Mesendoderm (in vitro differentiated cells): ENCODE measurements around the gene DNAJB8.

ENCODE experiments used
- DNase-seq: peaks from one replicate; pipeline ENCODE4 v3.0.0; 2013
- H2AK5ac ChIP-seq: 2 replicates; pipeline ENCODE4 v1.6.1; 2013; ENCODE audit warnings: low read length, inconsistent platforms
- H2BK120ac ChIP-seq: 2 replicates; pipeline ENCODE4 v1.6.1; 2013; ENCODE audit warnings: low read depth, mild to moderate bottlenecking, low read length, moderate library complexity, mixed read lengths
- H2BK15ac ChIP-seq: replicated peaks from 2 replicates; pipeline ENCODE4 v1.6.1; 2013; ENCODE audit warnings: low read depth, mild to moderate bottlenecking, moderate library complexity
- H2BK5ac ChIP-seq: 2 replicates; pipeline ENCODE4 v1.6.1; 2013; ENCODE audit warnings: low read length, inconsistent platforms
- H3K18ac ChIP-seq: 2 replicates; pipeline ENCODE4 v1.6.1; 2013; ENCODE audit warnings: mild to moderate bottlenecking, low read length, mixed read lengths
- H3K23ac ChIP-seq: one replicate; pipeline ENCODE4 v1.6.1; 2013; ENCODE audit warnings: low read length
- H3K27ac ChIP-seq: 2 replicates; pipeline ENCODE4 v1.5.1; 2013; ENCODE audit warnings: low read depth, mild to moderate bottlenecking, inconsistent platforms, low read length, moderate library complexity
- H3K27me3 ChIP-seq: 2 replicates; pipeline ENCODE4 v1.6.1; 2013; ENCODE audit warnings: low read length, control low read depth, mild to moderate bottlenecking, inconsistent platforms; ENCODE audit not compliant: insufficient read depth, poor library complexity
- H3K36me3 ChIP-seq: 2 replicates; pipeline ENCODE4 v1.6.1; 2013; ENCODE audit warnings: low read length, inconsistent platforms; ENCODE audit not compliant: control insufficient read depth, insufficient read depth
- H3K4ac ChIP-seq: one replicate; pipeline ENCODE4 v1.6.1; 2013; ENCODE audit warnings: low read depth, mild to moderate bottlenecking, low read length, moderate library complexity
- H3K4me1 ChIP-seq: 2 replicates; pipeline ENCODE4 v1.6.1; 2013; ENCODE audit warnings: low read depth, low read length, inconsistent platforms; ENCODE audit not compliant: control insufficient read depth
- H3K4me2 ChIP-seq: 2 replicates; pipeline ENCODE4 v1.6.1; 2013; ENCODE audit warnings: low read length
- H3K4me3 ChIP-seq: 2 replicates; pipeline ENCODE4 v1.5.1; 2013; ENCODE audit warnings: mild to moderate bottlenecking, low read length
- H3K56ac ChIP-seq: one replicate; pipeline ENCODE4 v1.6.1; 2013; ENCODE audit warnings: low read length
- H3K79me1 ChIP-seq: 2 replicates; pipeline ENCODE4 v1.6.1; 2013; ENCODE audit warnings: low read length, inconsistent platforms
- H3K79me2 ChIP-seq: 2 replicates; pipeline ENCODE4 v1.6.1; 2013; ENCODE audit warnings: mild to moderate bottlenecking, low read length; ENCODE audit not compliant: control insufficient read depth, insufficient read depth
- H3K9ac ChIP-seq: 2 replicates; pipeline ENCODE4 v1.6.1; 2013; ENCODE audit warnings: low read length, inconsistent platforms
- H4K5ac ChIP-seq: one replicate; pipeline ENCODE4 v1.6.1; 2013; ENCODE audit warnings: low read length
- H4K8ac ChIP-seq: one replicate; pipeline ENCODE4 v1.6.1; 2013; ENCODE audit warnings: low read depth, mild to moderate bottlenecking, control low read depth, low read length, moderate library complexity
- WGBS: extraction: QIAGEN DNeasy Blood & Tissue Kit; methylation state at CpG from one replicate; pipeline ENCODE4 v1.1.7; 2013; ENCODE audit warnings: low lambda C conversion rate, missing lambda C conversion rate; ENCODE audit not compliant: insufficient coverage; ENCODE audit errors: extremely low coverage; 5-methylcytosine and 5-hydroxymethylcytosine counted together

The DNAJB8 gene

GRCh38 chr3:128459461-128459820, 7.2 kb downstream of the DNAJB8 start:
- H3K18ac ChIP-seq, result no peak overlapping the region
- H3K4me2 ChIP-seq, result no peak overlapping the region
- H2BK15ac ChIP-seq, result no peak overlapping the region
- no peak overlapping the region for H3K27ac ChIP-seq
- H3K23ac ChIP-seq, result no peak overlapping the region
- no peaks in the 10 kb centered on the region for H3K79me2 ChIP-seq
- H3K56ac ChIP-seq, result no peak overlapping the region
- no peak for DNase-seq
- no peaks in the 10 kb centered on the region for H3K36me3 ChIP-seq
- H3K27me3 ChIP-seq, result no peaks in the 10 kb centered on the region
- no peak overlapping the region for H2BK5ac ChIP-seq
- no peak overlapping the region for H3K4ac ChIP-seq
- H3K9ac ChIP-seq, result no peak overlapping the region
- H4K8ac ChIP-seq, result no peak overlapping the region
- H2AK5ac ChIP-seq, result no peak overlapping the region
- no peak overlapping the region for H2BK120ac ChIP-seq
- H3K79me1 ChIP-seq, result no peaks in the 10 kb centered on the region
- H4K5ac ChIP-seq, result no peak overlapping the region
- H3K4me3 ChIP-seq, result no peak overlapping the region
- peaks cover 10% of the 10 kb centered on the region for H3K4me1 ChIP-seq
- no CpG with 5 or more reads among the region's 9 CpGs for WGBS

DNA sequence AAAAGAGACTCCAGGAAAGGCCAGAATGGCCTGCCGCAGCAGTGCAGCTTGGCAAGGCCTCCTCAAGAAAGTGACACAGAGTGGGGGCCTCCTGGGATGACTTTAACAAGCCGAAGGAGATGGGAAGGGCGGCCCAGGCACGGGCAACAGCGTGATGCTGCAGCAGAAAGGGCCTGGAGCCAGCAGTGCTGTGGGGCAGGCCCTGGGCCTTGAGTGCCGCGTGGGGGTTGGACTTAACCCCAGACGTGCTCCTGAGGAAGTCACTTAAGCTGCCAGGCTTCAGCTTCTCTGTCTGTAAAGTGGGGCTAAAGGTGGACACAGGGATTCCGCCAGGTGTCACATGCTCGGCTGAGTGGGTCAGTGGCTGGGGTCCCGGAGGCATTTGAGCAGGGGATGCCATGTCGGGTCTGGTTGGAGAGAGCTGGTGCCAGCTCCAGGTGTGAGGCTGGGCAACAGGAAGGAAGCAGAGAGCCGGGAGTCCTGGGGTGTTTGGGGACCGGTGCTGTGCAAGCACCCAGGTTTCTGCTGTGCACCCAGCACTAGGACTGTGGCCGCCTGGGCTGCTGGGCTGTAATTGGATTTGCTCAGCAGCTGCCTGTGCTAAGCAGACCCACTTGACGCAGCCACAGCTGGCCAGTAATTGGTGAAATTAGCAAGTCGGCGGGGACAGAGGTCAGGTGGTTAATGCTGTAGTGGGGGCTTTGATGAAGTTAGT, 7.8 kb downstream of the DNAJB8 start:
- H3K27ac ChIP-seq, result no peak overlapping the region
- peaks cover 10% of the 10 kb centered on the region for H3K4me1 ChIP-seq
- no peak overlapping the region for H3K4me2 ChIP-seq
- no peak overlapping the region for H2BK15ac ChIP-seq
- no peaks in the 10 kb centered on the region for H3K79me2 ChIP-seq
- H2BK120ac ChIP-seq, result no peak overlapping the region
- no peak overlapping the region for H2AK5ac ChIP-seq
- no peak overlapping the region for H4K5ac ChIP-seq
- WGBS, result no CpG with 5 or more reads among the region's 18 CpGs
- no peak for DNase-seq
- no peak overlapping the region for H3K4ac ChIP-seq
- no peaks in the 10 kb centered on the region for H3K79me1 ChIP-seq
- no peak overlapping the region for H4K8ac ChIP-seq
- H3K27me3 ChIP-seq, result no peaks in the 10 kb centered on the region
- H3K18ac ChIP-seq, result no peak overlapping the region
- H2BK5ac ChIP-seq, result no peak overlapping the region
- peak overlapping the region; percentile 45 for H3K56ac ChIP-seq
- no peak overlapping the region for H3K4me3 ChIP-seq
- no peak overlapping the region for H3K9ac ChIP-seq
- no peak overlapping the region for H3K23ac ChIP-seq
- H3K36me3 ChIP-seq, result no peaks in the 10 kb centered on the region

- WGBS, result no CpG with 5 or more reads among the region's 12 CpGs
- H3K27ac ChIP-seq, result no peak overlapping the region
- peak overlapping the region; percentile 43 for H3K56ac ChIP-seq
- H4K5ac ChIP-seq, result no peak overlapping the region
- no peak overlapping the region for H4K8ac ChIP-seq
- H3K9ac ChIP-seq, result no peak overlapping the region
- H3K27me3 ChIP-seq, result no peaks in the 10 kb centered on the region
- H3K4me3 ChIP-seq, result no peak overlapping the region
- no peak overlapping the region for H3K23ac ChIP-seq
- H3K4me2 ChIP-seq, result no peak overlapping the region
- H3K79me1 ChIP-seq, result no peaks in the 10 kb centered on the region
- H2AK5ac ChIP-seq, result no peak overlapping the region
- H3K36me3 ChIP-seq, result no peaks in the 10 kb centered on the region
- H2BK15ac ChIP-seq, result no peak overlapping the region
- H3K4ac ChIP-seq, result no peak overlapping the region
- peaks cover 10% of the 10 kb centered on the region for H3K4me1 ChIP-seq
- no peak overlapping the region for H2BK120ac ChIP-seq
- H2BK5ac ChIP-seq, result no peak overlapping the region
- no peaks in the 10 kb centered on the region for H3K79me2 ChIP-seq
- no peak overlapping the region for H3K18ac ChIP-seq
- no peak for DNase-seq
Observed at GRCh38 chr3:128457937-128458336, 8.8 kb downstream of the DNAJB8 start.

DNA sequence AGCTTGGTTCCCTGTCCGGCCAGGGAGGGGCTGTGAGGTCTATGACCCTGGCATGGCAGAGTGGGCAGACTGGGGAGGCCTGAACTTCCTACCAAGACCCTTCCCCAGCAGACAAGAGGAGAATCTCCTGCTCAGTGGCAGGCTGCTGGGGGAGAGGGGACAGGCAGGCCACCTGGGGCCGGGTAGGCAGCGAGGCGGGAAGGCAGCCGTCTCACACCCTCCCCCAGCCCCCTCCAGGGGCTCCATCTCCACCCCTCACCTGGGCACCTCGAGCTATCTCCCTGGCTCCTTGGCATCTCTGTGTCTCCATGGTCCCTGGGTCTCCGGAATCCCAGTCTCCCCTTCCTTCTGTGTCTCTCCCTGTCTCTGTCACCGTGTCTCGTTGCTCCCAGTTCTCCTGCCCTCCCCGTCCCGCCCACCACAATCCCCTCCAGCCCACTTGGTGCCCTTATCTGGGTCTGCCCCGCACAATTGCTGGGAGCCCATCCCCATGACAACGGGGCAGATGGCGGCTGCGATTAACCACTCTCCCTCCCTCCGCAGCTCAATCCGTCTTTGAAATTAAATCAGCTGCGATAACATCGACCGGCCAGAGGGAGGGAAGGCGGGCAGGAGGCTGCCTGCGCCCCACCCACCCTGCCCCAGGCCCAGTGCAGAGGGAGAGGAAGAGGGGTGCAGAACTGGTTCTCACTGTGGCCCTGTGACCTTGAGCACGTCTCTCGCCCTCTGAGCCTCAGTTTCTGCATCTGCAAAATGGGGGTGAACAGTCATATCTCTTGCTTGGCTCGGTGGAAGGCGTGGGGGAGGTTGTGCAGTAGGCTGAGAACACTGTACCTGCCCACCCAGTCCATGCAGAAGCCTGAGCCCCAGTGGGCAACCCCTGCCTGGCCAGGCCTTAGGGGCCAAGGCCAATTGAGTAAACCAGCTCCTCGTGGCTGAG, 9.6 kb downstream of the DNAJB8 start:
- Histone ChIP-seq H3K79me1 (no peaks in the 10 kb centered on the region), H2BK15ac (no peak overlapping the region), H3K9ac (peak overlapping the region; percentile 20), H4K5ac (no peak overlapping the region), H3K79me2 (no peaks in the 10 kb centered on the region), H3K27me3 (no peaks in the 10 kb centered on the region), H3K56ac (peak overlapping the region; percentile 54), H3K4ac (no peak overlapping the region), H2BK120ac (no peak overlapping the region), H3K4me3 (no peak overlapping the region), H4K8ac (no peak overlapping the region), H2BK5ac (no peak overlapping the region), H3K27ac (no peak overlapping the region), H3K18ac (no peak overlapping the region), H3K23ac (no peak overlapping the region), H2AK5ac (no peak overlapping the region), H3K4me1 (peaks cover 10% of the 10 kb centered on the region), H3K4me2 (no peak overlapping the region), H3K36me3 (no peaks in the 10 kb centered on the region)
- WGBS, result no CpG with 5 or more reads among the region's 27 CpGs
- DNase-seq, result peak; percentile 86

GRCh38 chr3:128455786-128456748, 10.6 kb downstream of the DNAJB8 start:
- H3K4me2 ChIP-seq, result no peak overlapping the region
- H2BK5ac ChIP-seq, result no peak overlapping the region
- no peak for DNase-seq
- no peak overlapping the region for H3K23ac ChIP-seq
- H4K5ac ChIP-seq, result no peak overlapping the region
- no peak overlapping the region for H3K4ac ChIP-seq
- H3K27ac ChIP-seq, result no peak overlapping the region
- H2BK15ac ChIP-seq, result no peak overlapping the region
- H4K8ac ChIP-seq, result no peak overlapping the region
- peak overlapping the region; percentile 54 for H3K56ac ChIP-seq
- no peaks in the 10 kb centered on the region for H3K79me1 ChIP-seq
- H3K4me3 ChIP-seq, result no peak overlapping the region
- H3K4me1 ChIP-seq, result peaks cover 10% of the 10 kb centered on the region
- H2BK120ac ChIP-seq, result no peak overlapping the region
- no CpG with 5 or more reads among the region's 16 CpGs for WGBS
- no peak overlapping the region for H3K18ac ChIP-seq
- no peaks in the 10 kb centered on the region for H3K27me3 ChIP-seq
- H3K36me3 ChIP-seq, result no peaks in the 10 kb centered on the region
- no peaks in the 10 kb centered on the region for H3K79me2 ChIP-seq
- H3K9ac ChIP-seq, result peak overlapping the region; percentile 20
- peak overlapping the region; percentile 65 for H2AK5ac ChIP-seq
